ENCODE measurements around the gene ACOT13.
"Not testable (repeated sequence)": the region's sequence is repeated elsewhere in the genome, so short reads cannot be mapped to it uniquely, and the experiment has no call there.

The ACOT13 gene

GRCh38 chr6:24752917-24753492, 86.1 kb downstream of the ACOT13 start:
- no peak overlapping the region for H3K9ac ChIP-seq (ENCODE audit: low read length)
- no peak overlapping the region for H2BK5ac ChIP-seq (ENCODE audit: low read depth, low read length, poor library complexity, severe bottlenecking)
- no peaks in the 10 kb centered on the region for H3K79me1 ChIP-seq (replicated peaks; ENCODE audit: low read length, poor library complexity, severe bottlenecking)
- no peak overlapping the region for H2AK5ac ChIP-seq (ENCODE audit: low read length, severe bottlenecking)
- H3K4me3 ChIP-seq (ENCODE audit: insufficient read depth in 1 of 2, low read depth in 1 of 2, low read length in 2 of 2) = no peak overlapping the region
- H2BK120ac ChIP-seq (ENCODE audit: low read depth, low read length) = no peak overlapping the region
- no peak overlapping the region for H2AFZ ChIP-seq (ENCODE audit: low read depth, low read length)
- DNase-seq = no peak
- H3K23ac ChIP-seq (ENCODE audit: low read length in 2 of 2) = peak overlapping the region in 1 of 2 experiments; percentile 71
- H4K91ac ChIP-seq (ENCODE audit: low read length) = no peak overlapping the region
- H2BK15ac ChIP-seq (ENCODE audit: low read depth, poor library complexity, severe bottlenecking) = no peak overlapping the region
- WGBS = 100% methylated on average over 1 of the region's 1 CpG
- no peak overlapping the region for H4K8ac ChIP-seq (ENCODE audit: low read length)
- no peak overlapping the region for H3K27ac ChIP-seq (ENCODE audit: low read length, poor library complexity, severe bottlenecking)
- no peaks in the 10 kb centered on the region for H3K36me3 ChIP-seq (ENCODE audit: control insufficient read depth in 1 of 2, insufficient read depth in 2 of 2, low read depth in 1 of 2, low read length in 2 of 2)
- no peaks in the 10 kb centered on the region for H3K4me1 ChIP-seq (ENCODE audit: control insufficient read depth, insufficient read depth, low read depth, low read length)
- no peak overlapping the region for H3K14ac ChIP-seq (ENCODE audit: low read length in 2 of 2)
- no peak overlapping the region for H3K4ac ChIP-seq (ENCODE audit: low read depth in 1 of 2, low read length in 2 of 2)
- H3K4me2 ChIP-seq (ENCODE audit: low read length, poor library complexity, severe bottlenecking) = no peak overlapping the region
- no peak overlapping the region for H3K18ac ChIP-seq (ENCODE audit: low read depth in 1 of 2, low read length in 2 of 2)
- H3K27me3 ChIP-seq (ENCODE audit: control insufficient read depth in 1 of 2, insufficient read depth in 1 of 2, low read length in 2 of 2) = no peaks in the 10 kb centered on the region
- no peaks in the 10 kb centered on the region for H3K9me3 ChIP-seq (ENCODE audit: control insufficient read depth, low read length)
- H2BK12ac ChIP-seq (ENCODE audit: low read length in 2 of 2) = no peak overlapping the region

- Histone ChIP-seq H4K8ac (ENCODE audit: low read length) (no peak overlapping the region), H3K4ac (ENCODE audit: low read depth in 1 of 2, low read length in 2 of 2) (no peak overlapping the region), H3K4me2 (ENCODE audit: low read length, poor library complexity, severe bottlenecking) (no peak overlapping the region), H2BK15ac (ENCODE audit: low read depth, poor library complexity, severe bottlenecking) (no peak overlapping the region), H2AFZ (ENCODE audit: low read depth, low read length) (no peak overlapping the region), H3K4me1 (ENCODE audit: control insufficient read depth, insufficient read depth, low read depth, low read length) (no peaks in the 10 kb centered on the region), H3K36me3 (ENCODE audit: control insufficient read depth in 1 of 2, insufficient read depth in 2 of 2, low read depth in 1 of 2, low read length in 2 of 2) (no peaks in the 10 kb centered on the region), H2BK12ac (ENCODE audit: low read length in 2 of 2) (no peak overlapping the region), H3K14ac (ENCODE audit: low read length in 2 of 2) (no peak overlapping the region), H3K9ac (ENCODE audit: low read length) (no peak overlapping the region), H3K4me3 (ENCODE audit: insufficient read depth in 1 of 2, low read depth in 1 of 2, low read length in 2 of 2) (no peak overlapping the region), H2AK5ac (ENCODE audit: low read length, severe bottlenecking) (no peak overlapping the region), H3K9me3 (ENCODE audit: control insufficient read depth, low read length) (no peaks in the 10 kb centered on the region), H4K91ac (ENCODE audit: low read length) (no peak overlapping the region), H3K79me1 (replicated peaks; ENCODE audit: low read length, poor library complexity, severe bottlenecking) (no peaks in the 10 kb centered on the region), H2BK120ac (ENCODE audit: low read depth, low read length) (no peak overlapping the region), H3K27me3 (ENCODE audit: control insufficient read depth in 1 of 2, insufficient read depth in 1 of 2, low read length in 2 of 2) (no peaks in the 10 kb centered on the region), H2BK5ac (ENCODE audit: low read depth, low read length, poor library complexity, severe bottlenecking) (no peak overlapping the region), H3K27ac (ENCODE audit: low read length, poor library complexity, severe bottlenecking) (no peak overlapping the region), H3K18ac (ENCODE audit: low read depth in 1 of 2, low read length in 2 of 2) (no peak overlapping the region), H3K23ac (ENCODE audit: low read length in 2 of 2) (no peak overlapping the region)
- 77% methylated on average over 2 of the region's 2 CpGs for WGBS
- DNase-seq = no peak
Measured at GRCh38 chr6:24753545-24753944, 86.7 kb downstream of the ACOT13 start.

- H3K18ac ChIP-seq (ENCODE audit: low read depth in 1 of 2, low read length in 2 of 2); H2BK5ac ChIP-seq (ENCODE audit: low read depth, low read length, poor library complexity, severe bottlenecking); H2BK15ac ChIP-seq (ENCODE audit: low read depth, poor library complexity, severe bottlenecking); H3K4me1 ChIP-seq (ENCODE audit: control insufficient read depth, insufficient read depth, low read depth, low read length); H3K23ac ChIP-seq (ENCODE audit: low read length in 2 of 2); H3K4me2 ChIP-seq (ENCODE audit: low read length, poor library complexity, severe bottlenecking); H3K4ac ChIP-seq (ENCODE audit: low read depth in 1 of 2, low read length in 2 of 2); DNase-seq; H2BK120ac ChIP-seq (ENCODE audit: low read depth, low read length); H3K27me3 ChIP-seq (ENCODE audit: control insufficient read depth in 1 of 2, insufficient read depth in 1 of 2, low read length in 2 of 2); H3K14ac ChIP-seq (ENCODE audit: low read length in 2 of 2); H2BK12ac ChIP-seq (ENCODE audit: low read length in 2 of 2); H4K8ac ChIP-seq (ENCODE audit: low read length); H3K4me3 ChIP-seq (ENCODE audit: insufficient read depth in 1 of 2, low read depth in 1 of 2, low read length in 2 of 2); H3K9me3 ChIP-seq (ENCODE audit: control insufficient read depth, low read length); H4K91ac ChIP-seq (ENCODE audit: low read length); H2AK5ac ChIP-seq (ENCODE audit: low read length, severe bottlenecking); H2AFZ ChIP-seq (ENCODE audit: low read depth, low read length); H3K79me1 ChIP-seq (replicated peaks; ENCODE audit: low read length, poor library complexity, severe bottlenecking); H3K9ac ChIP-seq (ENCODE audit: low read length); H3K27ac ChIP-seq (ENCODE audit: low read length, poor library complexity, severe bottlenecking); H3K36me3 ChIP-seq (ENCODE audit: control insufficient read depth in 1 of 2, insufficient read depth in 2 of 2, low read depth in 1 of 2, low read length in 2 of 2): not testable (repeated sequence)
- 92% methylated on average over 2 of the region's 4 CpGs for WGBS
Measured at GRCh38 chr6:24754378-24754777, 87.5 kb downstream of the ACOT13 start.

Measured in mesenchymal stem cell (in vitro differentiated cells and primary cell).